Suppressor macrophage treated with lipopolysaccharide for 4 hours (primary cell): ENCODE measurements around the gene STOML3.
"Not testable (repeated sequence)": the region's sequence is repeated elsewhere in the genome, so short reads cannot be mapped to it uniquely, and the experiment has no call there.

Experiments used
- DNase-seq: peaks from one replicate; pipeline ENCODE4 v3.0.0-alpha.2; 2020

The STOML3 gene, protein sequence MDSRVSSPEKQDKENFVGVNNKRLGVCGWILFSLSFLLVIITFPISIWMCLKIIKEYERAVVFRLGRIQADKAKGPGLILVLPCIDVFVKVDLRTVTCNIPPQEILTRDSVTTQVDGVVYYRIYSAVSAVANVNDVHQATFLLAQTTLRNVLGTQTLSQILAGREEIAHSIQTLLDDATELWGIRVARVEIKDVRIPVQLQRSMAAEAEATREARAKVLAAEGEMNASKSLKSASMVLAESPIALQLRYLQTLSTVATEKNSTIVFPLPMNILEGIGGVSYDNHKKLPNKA

GRCh38 chr13:38990693-38991092 lies at the start of gene STOML3:
STOML3 (minus strand) TSS chr13:38990831; CDS start chr13:38990721, 110 bp downstream.
- DNase-seq: no peak

DNA sequence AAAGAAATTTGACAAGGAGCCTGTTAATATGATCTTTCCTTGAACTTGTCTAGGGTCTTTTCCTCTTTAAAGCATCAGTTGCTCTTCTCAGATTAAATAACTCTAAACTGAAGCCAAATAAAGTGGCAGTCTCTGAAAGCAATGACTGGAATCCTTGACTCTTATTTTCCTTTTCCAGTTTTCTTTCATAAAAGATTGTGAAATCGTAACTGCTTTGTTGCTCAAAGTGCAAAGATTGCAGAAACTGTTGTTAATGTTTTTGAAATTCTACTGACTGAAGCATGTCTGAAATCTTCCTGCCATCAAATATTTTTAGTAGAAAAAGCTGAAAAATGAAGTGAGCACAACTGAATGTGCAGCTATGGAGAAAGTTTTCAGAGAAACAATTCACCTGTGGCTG lies 49.6 kb upstream of the STOML3 start:
- peak; percentile 72 for DNase-seq

DNA sequence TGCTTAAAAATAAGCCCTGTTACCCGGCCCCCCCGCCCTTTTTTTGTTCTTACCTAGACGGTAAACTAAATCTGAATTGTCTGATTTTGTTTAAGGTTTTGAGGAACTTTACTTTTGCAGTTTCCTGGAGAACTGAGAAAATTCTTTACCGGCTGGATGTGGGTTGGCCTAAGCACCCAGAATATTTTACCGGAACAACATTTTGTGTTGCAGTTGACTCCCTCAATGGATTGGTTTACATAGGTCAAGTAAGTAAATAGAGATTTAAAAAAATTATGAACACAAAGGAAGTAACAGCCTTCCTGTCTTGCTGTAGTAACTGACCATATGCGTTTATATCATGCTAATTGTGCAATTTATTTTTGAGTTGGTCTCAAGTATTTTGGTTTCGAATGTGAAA lies 48.4 kb upstream of the STOML3 start:
- peak; percentile 71 for DNase-seq

- DNase-seq: peak; percentile 48
Measured at GRCh38 chr13:39038569-39039030, 48.0 kb upstream of the STOML3 start.

DNA sequence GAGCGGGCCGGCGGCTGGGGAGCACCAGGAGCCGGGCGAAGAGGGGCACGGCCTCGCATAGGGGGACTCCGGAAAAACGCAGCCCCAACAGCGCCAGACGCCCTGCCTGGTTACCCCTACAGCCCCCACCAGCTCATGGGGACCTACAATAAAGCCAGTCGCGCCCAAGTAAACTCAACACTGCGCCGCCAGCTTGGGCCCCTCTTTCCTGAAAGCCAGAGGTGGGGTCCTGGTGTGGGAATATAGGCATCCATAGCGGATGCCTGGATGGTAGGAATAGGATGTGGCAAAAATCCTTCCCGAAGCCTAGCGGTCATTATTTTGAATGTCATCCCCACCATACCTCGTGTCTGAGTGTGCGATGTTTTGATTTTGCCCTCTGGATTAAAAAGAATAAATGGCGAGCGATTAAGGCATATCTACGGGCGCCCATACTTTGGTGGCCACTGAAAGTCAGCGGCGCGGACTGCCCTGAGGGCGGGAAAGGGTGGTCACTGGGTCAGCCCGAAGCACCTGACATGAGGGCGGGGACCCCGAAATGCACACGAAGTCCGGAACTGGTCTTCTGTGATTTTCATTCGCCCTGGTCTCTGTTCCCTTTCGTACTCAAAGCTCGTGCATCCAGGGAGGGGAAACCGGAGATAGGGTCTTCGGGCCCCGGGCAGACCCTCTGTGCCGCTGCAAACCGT lies 47.4 kb upstream of the STOML3 start, which contains the start of the genes NHLRC3 and PROSER1:
TSS of gene NHLRC3 (plus strand) at position 577 of the 689 bp plus-strand sequence. CDS start 184 bp downstream, outside the sequence.
TSS of gene PROSER1 (minus strand) at position 210 of the 689 bp plus-strand sequence. CDS start 847 bp downstream, outside the sequence.
- peak; percentile 94 for DNase-seq

GRCh38 chr13:39037410-39037879 lies 46.8 kb upstream of the STOML3 start:
- DNase-seq: no peak

- no peak for DNase-seq
Measured at GRCh38 chr13:39036212-39036611, 45.6 kb upstream of the STOML3 start.

DNA sequence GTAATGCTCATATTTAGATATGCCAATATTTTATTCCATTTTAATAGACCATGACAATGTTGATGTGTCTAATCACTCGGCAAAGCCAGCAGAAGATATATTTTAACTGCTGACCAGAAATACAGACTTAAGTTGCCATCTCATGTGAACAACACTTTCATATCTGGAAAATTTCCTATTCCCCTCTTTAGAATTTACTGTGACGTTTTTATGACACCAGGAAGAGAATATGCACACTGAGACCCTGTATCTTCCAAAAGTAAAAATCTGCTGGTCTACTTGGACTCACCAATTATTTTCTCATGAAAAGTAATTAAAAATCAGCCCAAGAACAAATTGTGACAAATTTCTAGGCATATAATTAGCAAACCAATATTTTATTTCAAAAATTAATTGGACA lies 45.2 kb upstream of the STOML3 start:
- DNase-seq: no peak

GRCh38 chr13:39035204-39035603 lies 44.6 kb upstream of the STOML3 start:
- no peak for DNase-seq

DNA sequence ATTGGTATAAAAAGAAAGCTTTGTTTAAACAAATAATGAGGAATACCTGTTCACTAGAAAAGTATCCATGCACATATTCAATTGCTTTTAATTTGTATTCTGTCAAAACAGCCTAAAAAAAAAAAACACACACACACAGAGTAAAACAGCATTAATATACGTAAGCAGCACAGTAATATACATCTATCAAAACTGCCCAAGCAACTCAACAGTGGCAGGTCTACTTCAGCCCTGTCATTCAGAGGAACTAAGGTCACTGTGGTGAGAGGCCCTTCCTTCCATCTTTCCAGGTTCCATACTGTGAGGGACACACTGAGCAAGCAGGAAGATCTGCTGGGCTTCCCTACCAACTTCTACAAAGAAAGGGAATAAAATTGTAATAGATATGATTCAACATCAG lies 43.5 kb upstream of the STOML3 start:
- no peak for DNase-seq

DNA sequence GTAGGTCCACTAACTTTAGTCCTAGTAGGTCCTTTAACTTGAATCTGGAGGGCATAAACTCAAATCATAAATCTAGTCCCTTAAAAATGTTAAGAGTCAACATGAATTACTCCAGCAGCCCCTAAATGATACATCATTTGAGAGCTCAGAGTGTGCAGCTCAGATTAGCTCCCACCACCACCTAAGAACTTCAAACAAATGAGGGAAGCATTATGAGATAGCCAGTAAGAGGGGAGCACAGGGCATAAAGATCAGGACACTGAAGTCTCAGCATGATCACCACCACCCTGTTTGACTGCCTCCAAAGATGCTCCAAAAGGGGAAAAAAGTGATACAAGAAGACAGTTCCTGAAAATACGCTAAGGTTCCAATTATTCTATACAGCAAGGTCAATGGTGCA lies 41.5 kb upstream of the STOML3 start:
- DNase-seq: no peak

GRCh38 chr13:39025433-39025839 lies 34.8 kb upstream of the STOML3 start:
- DNase-seq: no peak

DNA sequence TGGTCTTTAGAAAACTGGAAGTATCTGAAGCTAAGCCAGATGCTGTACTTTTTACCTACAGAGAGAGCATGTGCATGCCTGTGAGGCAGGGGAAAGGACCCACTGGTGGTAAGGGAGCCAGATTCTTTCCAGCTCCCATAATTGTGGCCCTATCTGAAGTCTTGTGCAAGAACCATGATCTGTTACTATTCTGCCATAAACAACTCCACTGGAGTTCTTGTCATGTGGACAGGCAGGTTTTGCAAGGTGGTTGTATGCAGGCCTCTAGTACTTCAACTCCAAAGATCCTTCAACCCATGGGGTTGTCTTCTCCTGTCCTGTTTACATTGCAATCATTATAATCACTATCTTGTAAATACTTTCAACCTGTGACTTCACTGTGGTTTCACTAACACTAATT lies 33.1 kb upstream of the STOML3 start:
- no peak for DNase-seq

DNA sequence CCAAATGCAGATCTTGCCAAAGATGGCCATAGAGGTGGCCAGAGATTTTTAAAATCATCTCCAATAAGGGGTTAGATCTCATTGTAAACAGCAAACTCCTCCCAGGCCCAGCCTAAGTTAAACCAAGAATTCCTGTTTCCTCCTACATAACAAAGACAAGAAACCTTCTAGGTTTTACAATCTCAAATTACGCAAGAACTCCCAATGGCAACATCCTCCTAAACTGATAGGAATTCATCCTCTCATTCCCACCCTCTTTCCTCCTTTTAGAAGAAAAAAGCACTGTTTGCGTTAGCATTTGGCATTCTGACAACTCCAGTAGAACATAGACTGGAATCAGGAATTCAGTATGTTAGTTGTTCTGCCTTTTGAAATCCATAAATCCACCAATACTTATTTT lies 32.7 kb upstream of the STOML3 start:
- DNase-seq: no peak

- no peak for DNase-seq
Measured at GRCh38 chr13:39020853-39021462, 30.3 kb upstream of the STOML3 start.

GRCh38 chr13:39016787-39017186 lies 26.2 kb upstream of the STOML3 start:
- no peak for DNase-seq

DNA sequence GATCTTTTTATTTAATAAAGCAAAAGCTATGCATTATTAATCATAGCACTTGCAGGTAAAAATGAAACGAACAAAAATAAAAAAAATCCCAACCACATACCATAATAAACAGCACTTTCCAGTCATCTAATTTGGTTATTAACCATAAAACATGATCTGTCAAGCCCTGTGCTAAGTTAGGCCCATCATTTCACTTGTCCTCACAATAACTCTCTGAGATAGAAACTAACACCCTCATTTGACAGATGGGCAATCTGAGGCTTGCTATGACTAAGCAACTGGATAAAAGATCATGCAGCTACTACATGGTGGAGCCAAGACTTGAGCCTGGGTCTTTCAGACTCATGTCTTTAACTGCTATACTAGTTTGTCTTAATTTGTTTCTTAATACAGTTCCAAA lies 25.5 kb upstream of the STOML3 start:
- DNase-seq: no peak

DNA sequence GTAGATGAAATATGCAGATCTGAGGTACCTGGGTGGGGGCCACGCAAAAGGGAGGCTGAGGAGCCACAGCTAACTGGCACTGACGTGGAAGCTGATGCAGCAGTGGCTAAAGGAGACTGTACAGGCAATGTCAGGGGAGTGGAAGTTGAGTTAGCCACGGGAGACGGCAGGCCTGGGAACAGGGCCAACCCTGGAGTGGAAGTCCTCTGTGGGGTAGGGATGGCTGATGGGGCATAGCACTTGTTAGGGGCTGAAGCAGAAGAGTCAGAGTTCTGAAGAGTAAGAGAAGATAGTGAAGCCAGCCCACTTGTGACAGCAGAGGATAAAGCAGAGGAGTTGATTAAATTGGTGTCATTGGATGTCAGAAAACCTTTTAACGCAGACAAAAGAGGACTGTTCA lies 22.8 kb upstream of the STOML3 start:
- no peak for DNase-seq

DNA sequence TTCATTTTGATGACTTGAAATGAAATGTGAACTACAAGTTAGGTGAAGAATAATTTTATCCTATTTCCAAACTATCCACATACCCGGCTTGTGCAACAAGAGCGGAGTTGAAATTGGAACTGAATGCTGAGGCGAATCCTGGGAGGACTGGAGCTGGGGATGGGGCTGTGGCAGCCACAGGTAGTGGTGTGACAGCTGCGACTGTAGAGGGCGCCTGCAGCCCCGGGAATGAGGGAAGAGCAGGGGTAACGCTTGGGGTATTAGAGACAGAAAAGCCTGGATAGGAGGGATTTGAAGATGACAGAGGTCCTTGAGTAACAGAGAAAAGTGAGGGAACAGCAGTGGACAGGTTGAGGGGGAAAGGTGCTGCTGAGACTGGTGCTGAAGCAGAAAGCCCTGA lies 22.0 kb upstream of the STOML3 start:
- no peak for DNase-seq

DNA sequence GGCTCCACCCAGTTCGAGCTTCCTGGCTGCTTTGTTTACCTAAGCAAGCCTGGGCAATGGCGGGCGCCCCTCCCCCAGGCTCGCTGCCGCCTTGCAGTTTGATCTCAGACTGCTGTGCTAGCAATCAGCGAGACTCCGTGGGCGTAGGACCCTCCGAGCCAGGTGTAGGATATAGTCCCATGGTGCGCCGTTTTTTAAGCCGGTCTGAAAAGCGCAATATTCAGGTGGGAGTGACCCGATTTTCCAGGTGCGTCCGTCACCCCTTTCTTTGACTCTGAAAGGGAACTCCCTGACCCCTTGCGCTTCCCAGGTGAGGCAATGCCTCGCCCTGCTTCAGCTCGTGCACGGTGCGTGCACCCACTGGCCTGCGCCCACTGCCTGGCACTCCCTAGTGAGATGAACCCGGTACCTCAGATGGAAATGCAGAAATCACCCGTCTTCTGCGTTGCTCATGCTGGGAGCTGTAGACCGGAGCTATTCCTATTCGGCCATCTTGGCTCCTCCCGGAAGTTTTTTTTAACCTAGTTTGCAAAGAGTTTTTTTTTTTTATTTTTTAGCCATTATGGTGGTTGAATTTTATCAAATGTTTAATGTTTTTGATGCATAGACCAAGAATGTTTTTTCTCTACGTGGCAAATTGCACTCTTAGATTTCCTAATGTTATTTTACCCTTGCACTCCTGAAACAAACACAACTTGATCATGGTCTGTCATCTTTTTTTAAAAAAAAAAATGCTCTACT lies 15.9 kb upstream of the STOML3 start:
- not testable (repeated sequence) for DNase-seq

DNA sequence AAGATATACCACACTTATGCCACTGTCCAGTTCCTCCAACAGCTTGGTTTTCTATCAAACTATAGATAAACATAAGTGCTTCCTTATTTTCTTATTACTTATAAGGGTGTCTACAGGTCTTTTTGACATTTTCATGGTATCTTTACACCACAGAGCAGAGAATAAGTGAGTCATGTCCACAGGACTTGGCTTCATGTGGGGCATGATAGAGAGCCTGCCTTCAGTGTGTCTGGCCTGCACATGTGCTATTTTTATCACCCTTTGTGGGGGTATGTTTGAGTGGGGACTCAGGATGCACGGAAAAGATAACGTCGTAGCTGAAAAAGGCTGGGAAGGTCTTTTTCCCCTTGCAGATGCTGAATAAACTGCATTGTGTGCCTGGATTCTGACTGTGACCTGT lies 8.1 kb upstream of the STOML3 start:
- DNase-seq: no peak

- no peak for DNase-seq
Measured at GRCh38 chr13:38993381-38993780, 2.8 kb upstream of the STOML3 start.

- no peak for DNase-seq
Measured at GRCh38 chr13:38981096-38981495, 9.5 kb downstream of the STOML3 start.
